SK-N-SH (cell line): Measurements from ENCODE around the gene SETBP1. TPM values are rescaled to one million over a fixed set of nuclear protein-coding genes. Genes with fewer than 3 reads are reported as not detected.
A peak's percentile ranks its signal among the peaks of the same experiment; 100 is the strongest.

Experiments used
- CTCF ChIA-PET: fragments of 300-600, 350-600 bp; formaldehyde crosslinking; extraction: SDS; loops from one replicate; lab custom pipeline; 2021; lab: Yijun Ruan, JAX
- POLR2A ChIA-PET: fragments of 350-600 bp; sonication (Branson Sonifier 250); formaldehyde crosslinking; extraction: SDS; loops from one replicate; lab custom pipeline; 2020; ENCODE audit warnings: antibody characterized with exemption, inconsistent platforms; lab: Yijun Ruan, JAX
- DNase-seq: peaks from one replicate; pipeline ENCODE4 v3.0.0; 2012
- H2AFZ ChIP-seq: fragments of 200-600 bp; sonication (generic); 2 replicates; pipeline ENCODE4 v1.8.1; 2016; ENCODE audit warnings: antibody characterized with exemption, mild to moderate bottlenecking, low read depth
- H3F3A ChIP-seq: fragments of 200-600 bp; sonication (generic); replicated peaks from 2 replicates; pipeline ENCODE3; 2016; ENCODE audit warnings: antibody characterized with exemption, mild to moderate bottlenecking; ENCODE audit not compliant: insufficient read depth
- H3K27ac ChIP-seq, 2 experiments: fragments of 200-500 bp in 1 of 2; fragments of 200-600 bp in 1 of 2; sonication (Bioruptor generic) in 1 of 2; sonication (generic), shearing (Covaris generic) in 1 of 2; 2 replicates each; pipeline versions ENCODE4 v1.5.1 to v1.6.1; 2014 to 2016; ENCODE audit warnings: low read depth in 2 of 2, inconsistent platforms in 1 of 2, low read length in 1 of 2, mild to moderate bottlenecking in 1 of 2, mixed read lengths in 1 of 2
- H3K27me3 ChIP-seq: fragments of 200-600 bp; sonication (generic), shearing (Covaris generic); 2 replicates; pipeline ENCODE4 v1.6.1; 2016; ENCODE audit warnings: mixed run types; ENCODE audit not compliant: insufficient read depth
- H3K36me3 ChIP-seq, 2 experiments: fragments of 200-500 bp in 1 of 2; fragments of 200-600 bp in 1 of 2; sonication (Bioruptor generic) in 1 of 2; sonication (generic) in 1 of 2; replicated peaks in 1 of 2; 2 replicates each; pipeline versions ENCODE3 to v1.5.1; 2014 to 2016; ENCODE audit warnings: low read length in 1 of 2, mild to moderate bottlenecking in 1 of 2; ENCODE audit not compliant: insufficient read depth in 2 of 2, control insufficient read depth in 1 of 2
- H3K4me1 ChIP-seq, 2 experiments: fragments of 200-500 bp in 1 of 2; fragments of 200-600 bp in 1 of 2; sonication (Bioruptor generic) in 1 of 2; sonication (generic), shearing (Covaris generic) in 1 of 2; 2 replicates each; pipeline versions ENCODE4 v1.5.1 to v1.6.1; 2014 to 2016; ENCODE audit warnings: low read depth in 1 of 2, low read length in 1 of 2, mixed run types in 1 of 2; ENCODE audit not compliant: insufficient read depth in 2 of 2, control insufficient read depth in 1 of 2
- H3K4me2 ChIP-seq: fragments of 200-600 bp; sonication (generic), shearing (Covaris generic); 2 replicates; pipeline ENCODE4 v1.6.1; 2017; ENCODE audit warnings: mixed run types
- H3K4me3 ChIP-seq, 2 experiments: fragments of 200-500 bp in 1 of 2; fragments of 200-600 bp in 1 of 2; sonication (Bioruptor generic) in 1 of 2; sonication (generic), shearing (Covaris generic) in 1 of 2; 2 replicates each; pipeline versions ENCODE4 v1.5.1 to v1.8.1; 2014 to 2016; ENCODE audit warnings: low read depth in 2 of 2, inconsistent platforms in 1 of 2, low read length in 1 of 2, mild to moderate bottlenecking in 1 of 2, mixed read lengths in 1 of 2, moderate library complexity in 1 of 2
- H3K79me2 ChIP-seq: fragments of 200-600 bp; sonication (generic); 2 replicates; pipeline ENCODE4 v1.8.1; 2017; ENCODE audit warnings: mild to moderate bottlenecking; ENCODE audit not compliant: insufficient read depth
- H3K9ac ChIP-seq: fragments of 200-600 bp; sonication (generic); 2 replicates; pipeline ENCODE4 v1.6.1; 2017; ENCODE audit warnings: mixed run types
- H3K9me2 ChIP-seq: fragments of 200-600 bp; sonication (generic); 2 replicates; pipeline ENCODE4 v1.6.1; 2017; ENCODE audit warnings: mixed run types
- H3K9me3 ChIP-seq: fragments of 200-600 bp; sonication (generic); 2 replicates; pipeline ENCODE4 v1.6.1; 2017; ENCODE audit warnings: mixed run types, mild to moderate bottlenecking, moderate library complexity
- H4K20me1 ChIP-seq: fragments of 200-600 bp; sonication (generic); 2 replicates; pipeline ENCODE4 v1.6.1; 2017; ENCODE audit warnings: mild to moderate bottlenecking, mixed run types; ENCODE audit not compliant: insufficient read depth
- CHD2 ChIP-seq: fragments of 150-350 bp; IDR thresholded peaks from 2 replicates; pipeline ENCODE4 v1.6.1; 2018; ENCODE audit warnings: low read length; ENCODE audit not compliant: partially characterized antibody
- ELF1 ChIP-seq: IDR thresholded peaks from 2 replicates; pipeline ENCODE4 v1.4.0; 2012
- EZH2phosphoT487 ChIP-seq: fragments of 200-600 bp; sonication (generic); IDR thresholded peaks from 2 replicates; pipeline ENCODE4 v1.6.1; 2017; ENCODE audit warnings: low read depth, mixed run types, mild to moderate bottlenecking, antibody characterized with exemption, moderate library complexity, borderline replicate concordance
- FOSL2 ChIP-seq: IDR thresholded peaks from 2 replicates; pipeline ENCODE4 v1.4.0; 2012; ENCODE audit warnings: low read depth, mild to moderate bottlenecking, moderate library complexity, borderline replicate concordance
- FOXJ3 ChIP-seq: sonication (generic); formaldehyde crosslinking; IDR thresholded peaks from 2 replicates; pipeline ENCODE4 v1.5.1; 2020; ENCODE audit warnings: mild to moderate bottlenecking, missing genetic modification reagents
- FOXM1 ChIP-seq: IDR thresholded peaks from 2 replicates; pipeline ENCODE4 v1.4.0; 2012; ENCODE audit warnings: low read depth, mild to moderate bottlenecking
- GABPA ChIP-seq: IDR thresholded peaks from 2 replicates; pipeline ENCODE4 v1.4.0; 2012; ENCODE audit warnings: low read depth, mild to moderate bottlenecking
- GATA2 ChIP-seq: sonication (generic); formaldehyde crosslinking; IDR thresholded peaks from 2 replicates; pipeline ENCODE4 v1.5.0; 2020; ENCODE audit warnings: mild to moderate bottlenecking, missing genetic modification reagents
- JUND ChIP-seq: IDR thresholded peaks from 2 replicates; pipeline ENCODE4 v1.4.0; 2012
- NFIC ChIP-seq: IDR thresholded peaks from 2 replicates; pipeline ENCODE4 v1.4.0; 2012; ENCODE audit warnings: borderline replicate concordance
- NRF1 ChIP-seq: IDR thresholded peaks from 2 replicates; pipeline ENCODE4 v1.6.1; 2012; ENCODE audit warnings: low read depth, mild to moderate bottlenecking, low read length
- PBX3 ChIP-seq: IDR thresholded peaks from 2 replicates; pipeline ENCODE4; 2012
- POLR2AphosphoS5 ChIP-seq: IDR thresholded peaks from 2 replicates; pipeline ENCODE4 v1.6.1; 2012; ENCODE audit warnings: low read depth, low read length
- RXRA ChIP-seq: IDR thresholded peaks from 2 replicates; pipeline ENCODE4 v1.4.0; 2012; ENCODE audit warnings: low read depth, mild to moderate bottlenecking, borderline replicate concordance
- TAF1 ChIP-seq: IDR thresholded peaks from 2 replicates; pipeline ENCODE4 v1.6.1; 2012; ENCODE audit warnings: low read depth, mild to moderate bottlenecking, low read length, moderate library complexity, borderline replicate concordance
- USF1 ChIP-seq: IDR thresholded peaks from 2 replicates; pipeline ENCODE4 v1.4.0; 2012; ENCODE audit warnings: low read depth, borderline replicate concordance
- ZBTB33 ChIP-seq: IDR thresholded peaks from 2 replicates; pipeline ENCODE4 v1.4.0; 2012; ENCODE audit warnings: low read depth, borderline replicate concordance
- WGBS: methylation state at CpG from one replicate; pipeline ENCODE4 v1.1.6; 2017; ENCODE audit warnings: low lambda C conversion rate; 5-methylcytosine and 5-hydroxymethylcytosine counted together
- polyA plus RNA-seq, 3 experiments: library from polyadenylated mRNA; depleted of rRNA; stranded (reverse); fragments of >200 nt; gene quantifications; 2 replicates each; pipeline ENCODE4 v1.2.3, GENCODE V29; 2012
- TF ChIP-seq, protein P1 (sequence below): IDR thresholded peaks from 2 replicates; pipeline ENCODE4 v1.6.1; 2012; ENCODE audit warnings: mild to moderate bottlenecking, low read depth, low read length, moderate library complexity

SETBP1 gene
- polyA plus RNA-seq, 1 of the 3 experiments (the other 2 are of a cell fraction) = 3.0 TPM

- Histone ChIP-seq H3K79me2 (peaks cover 66% of the 10 kb centered on the region), H3F3A (peaks cover 3% of the 10 kb centered on the region), H3K9ac (no peak overlapping the region), H3K27me3 (no peaks in the 10 kb centered on the region), H3K9me2 (no peaks in the 10 kb centered on the region), H3K4me2 (no peak overlapping the region), H3K4me1 (peaks cover 27 to 32% of the 10 kb centered on the region in 2 experiments), H3K9me3 (no peaks in the 10 kb centered on the region), H3K27ac (no peak overlapping the region), H3K36me3 (no peaks in the 10 kb centered on the region), H2AFZ (no peak overlapping the region), H3K4me3 (no peak overlapping the region), H4K20me1 (no peaks in the 10 kb centered on the region)
- POLR2A ChIA-PET = no interaction called here
- 78% methylated on average over 1 of the region's 1 CpG for WGBS
- DNase-seq = no peak
- TF ChIP-seq CHD2 (no peak), GABPA (no peak), ZBTB33 (no peak), TAF1 (no peak), POLR2AphosphoS5 (no peak), NFIC (no peak), NRF1 (no peak), JUND (no peak), FOXJ3 (CRISPR knock-in tag) (no peak)
- CTCF ChIA-PET = interaction anchor here (1.3 kb wide), 1 partner anchor 527 kb away, joined by 3 read pairs; no protein-coding TSS in a partner anchor
Observed at GRCh38 chr18:44686156-44686555, 5.5 kb downstream of the SETBP1 start.

- peaks cover 63% of the 10 kb centered on the region for H3K79me2 ChIP-seq
- peaks cover 3% of the 10 kb centered on the region for H3F3A ChIP-seq
- no peaks in the 10 kb centered on the region for H3K36me3 ChIP-seq
- H3K9me3 ChIP-seq = no peaks in the 10 kb centered on the region
- no peak overlapping the region for H3K9ac ChIP-seq
- peaks cover 19 to 25% of the 10 kb centered on the region in 2 experiments for H3K4me1 ChIP-seq
- CTCF ChIA-PET = interaction anchor here (1.1 to 1.3 kb wide), 2 partner anchors 338 to 526 kb away, joined by 3 to 4 read pairs; no protein-coding TSS in a partner anchor
- H3K27me3 ChIP-seq = no peaks in the 10 kb centered on the region
- peak; percentile 25 for DNase-seq
- H2AFZ ChIP-seq = no peak overlapping the region
- H4K20me1 ChIP-seq = no peaks in the 10 kb centered on the region
- POLR2A ChIA-PET = no interaction called here
- H3K27ac ChIP-seq = peak overlapping the region; percentile 3 to 54; a peak in 3 of 4 replicates
- no peaks in the 10 kb centered on the region for H3K9me2 ChIP-seq
- no peak overlapping the region for H3K4me3 ChIP-seq
- H3K4me2 ChIP-seq = no peak overlapping the region
- TF ChIP-seq CHD2 (no peak), EZH2phosphoT487 (no peak), GATA2 (CRISPR knock-in tag) (no peak), FOSL2 (no peak), NRF1 (no peak), ELF1 (no peak), USF1 (peak; percentile 17; the same call in 1 of the 2 replicates), JUND (no peak), PBX3 (peak; percentile 20; the same call in 1 of the 2 replicates), ZBTB33 (no peak), NFIC (no peak), FOXM1 (no peak), RXRA (no peak), GABPA (no peak)
- TF ChIP-seq, protein P1, sequence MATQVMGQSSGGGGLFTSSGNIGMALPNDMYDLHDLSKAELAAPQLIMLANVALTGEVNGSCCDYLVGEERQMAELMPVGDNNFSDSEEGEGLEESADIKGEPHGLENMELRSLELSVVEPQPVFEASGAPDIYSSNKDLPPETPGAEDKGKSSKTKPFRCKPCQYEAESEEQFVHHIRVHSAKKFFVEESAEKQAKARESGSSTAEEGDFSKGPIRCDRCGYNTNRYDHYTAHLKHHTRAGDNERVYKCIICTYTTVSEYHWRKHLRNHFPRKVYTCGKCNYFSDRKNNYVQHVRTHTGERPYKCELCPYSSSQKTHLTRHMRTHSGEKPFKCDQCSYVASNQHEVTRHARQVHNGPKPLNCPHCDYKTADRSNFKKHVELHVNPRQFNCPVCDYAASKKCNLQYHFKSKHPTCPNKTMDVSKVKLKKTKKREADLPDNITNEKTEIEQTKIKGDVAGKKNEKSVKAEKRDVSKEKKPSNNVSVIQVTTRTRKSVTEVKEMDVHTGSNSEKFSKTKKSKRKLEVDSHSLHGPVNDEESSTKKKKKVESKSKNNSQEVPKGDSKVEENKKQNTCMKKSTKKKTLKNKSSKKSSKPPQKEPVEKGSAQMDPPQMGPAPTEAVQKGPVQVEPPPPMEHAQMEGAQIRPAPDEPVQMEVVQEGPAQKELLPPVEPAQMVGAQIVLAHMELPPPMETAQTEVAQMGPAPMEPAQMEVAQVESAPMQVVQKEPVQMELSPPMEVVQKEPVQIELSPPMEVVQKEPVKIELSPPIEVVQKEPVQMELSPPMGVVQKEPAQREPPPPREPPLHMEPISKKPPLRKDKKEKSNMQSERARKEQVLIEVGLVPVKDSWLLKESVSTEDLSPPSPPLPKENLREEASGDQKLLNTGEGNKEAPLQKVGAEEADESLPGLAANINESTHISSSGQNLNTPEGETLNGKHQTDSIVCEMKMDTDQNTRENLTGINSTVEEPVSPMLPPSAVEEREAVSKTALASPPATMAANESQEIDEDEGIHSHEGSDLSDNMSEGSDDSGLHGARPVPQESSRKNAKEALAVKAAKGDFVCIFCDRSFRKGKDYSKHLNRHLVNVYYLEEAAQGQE = no peak
Observed at GRCh38 chr18:44687421-44687820, 6.7 kb downstream of the SETBP1 start.
